ENCODE measurements around the gene DYSF. TPM values are rescaled to one million over a fixed set of nuclear protein-coding genes. Genes with fewer than 3 reads are reported as not detected.

DYSF gene
- polyA plus RNA-seq, 1 donor (not counting 4 experiments of a cell fraction or from before 2014, with no cell fraction given), result 8.2 TPM

GRCh38 chr2:71680925-71681324 lies 227.6 kb downstream of the DYSF start:
- no peaks in the 10 kb centered on the region for H3K4me1 ChIP-seq (ENCODE audit: control insufficient read depth, extremely low read depth, insufficient read depth, low read length)
- no peak overlapping the region for H3K9ac ChIP-seq (ENCODE audit: control insufficient read depth, extremely low read depth, insufficient read depth, low read length)
- no peak overlapping the region for H3K4me3 ChIP-seq (ENCODE audit: control insufficient read depth in 2 of 3, extremely low read depth in 1 of 3, insufficient read depth in 2 of 3, low read depth in 1 of 3, low read length in 3 of 3)
- TF ChIP-seq EZH2 (IDR thresholded peaks at IDR 0.05; ENCODE audit: low read length) (no peak), CTCF (optimal IDR thresholded peaks at IDR 0.05 in 1 of 3, IDR thresholded peaks at IDR 0.05 in 1 of 3, conservative IDR thresholded peaks at IDR 0.05 in 1 of 3; ENCODE audit: extremely low read depth in 1 of 3, insufficient read depth in 2 of 3, low read length in 3 of 3) (no peak)
- H3K9me1 ChIP-seq (ENCODE audit: control insufficient read depth, extremely low read depth, insufficient read depth, low read length), result no peaks in the 10 kb centered on the region
- DNase-seq (ENCODE audit: low read depth, low spot score) (no peak), FAIRE-seq (no peak)
- no peaks in the 10 kb centered on the region for H3K36me3 ChIP-seq (ENCODE audit: control insufficient read depth in 2 of 2, extremely low read depth in 1 of 2, insufficient read depth in 2 of 2, low read length in 2 of 2)
- no peak overlapping the region for H3K4me2 ChIP-seq (ENCODE audit: control insufficient read depth, extremely low read depth, insufficient read depth, low read depth, low read length)
- H3K27ac ChIP-seq (ENCODE audit: control insufficient read depth, insufficient read depth, low read length), result no peak overlapping the region
- H2AFZ ChIP-seq (ENCODE audit: control insufficient read depth, low read length), result no peak overlapping the region
- no peaks in the 10 kb centered on the region for H3K27me3 ChIP-seq (ENCODE audit: control insufficient read depth, extremely low read depth, insufficient read depth, low read length)
- dilution Hi-C loops (cut with MboI; ENCODE audit: extremely low pct_ligation_motif_present, low sequenced_read_pairs), result no loop called here
- no peaks in the 10 kb centered on the region for H3K9me3 ChIP-seq (ENCODE audit: control insufficient read depth, low read depth, low read length)
- H4K20me1 ChIP-seq (ENCODE audit: control insufficient read depth, extremely low read depth, insufficient read depth, low read length), result no peaks in the 10 kb centered on the region
- no peaks in the 10 kb centered on the region for H3K79me2 ChIP-seq (ENCODE audit: control insufficient read depth, insufficient read depth, low read length)

GRCh38 chr2:71681626-71682025 lies 228.3 kb downstream of the DYSF start:
- H3K9ac ChIP-seq (ENCODE audit: control insufficient read depth, extremely low read depth, insufficient read depth, low read length), result no peak overlapping the region
- TF ChIP-seq CTCF (optimal IDR thresholded peaks at IDR 0.05 in 1 of 3, IDR thresholded peaks at IDR 0.05 in 1 of 3, conservative IDR thresholded peaks at IDR 0.05 in 1 of 3; ENCODE audit: extremely low read depth in 1 of 3, insufficient read depth in 2 of 3, low read length in 3 of 3), result no peak
- TF ChIP-seq EZH2 (IDR thresholded peaks at IDR 0.05; ENCODE audit: low read length), result no peak
- dilution Hi-C loops (cut with MboI; ENCODE audit: extremely low pct_ligation_motif_present, low sequenced_read_pairs), result no loop called here
- H3K27me3 ChIP-seq (ENCODE audit: control insufficient read depth, extremely low read depth, insufficient read depth, low read length), result no peaks in the 10 kb centered on the region
- no peaks in the 10 kb centered on the region for H3K9me1 ChIP-seq (ENCODE audit: control insufficient read depth, extremely low read depth, insufficient read depth, low read length)
- H4K20me1 ChIP-seq (ENCODE audit: control insufficient read depth, extremely low read depth, insufficient read depth, low read length), result no peaks in the 10 kb centered on the region
- no peak overlapping the region for H3K4me2 ChIP-seq (ENCODE audit: control insufficient read depth, extremely low read depth, insufficient read depth, low read depth, low read length)
- H3K36me3 ChIP-seq (ENCODE audit: control insufficient read depth in 2 of 2, extremely low read depth in 1 of 2, insufficient read depth in 2 of 2, low read length in 2 of 2), result no peaks in the 10 kb centered on the region
- H3K4me3 ChIP-seq (ENCODE audit: control insufficient read depth in 2 of 3, extremely low read depth in 1 of 3, insufficient read depth in 2 of 3, low read depth in 1 of 3, low read length in 3 of 3), result no peak overlapping the region
- FAIRE-seq, result no peak
- DNase-seq (ENCODE audit: low read depth, low spot score), result no peak
- H3K27ac ChIP-seq (ENCODE audit: control insufficient read depth, insufficient read depth, low read length), result no peak overlapping the region
- H3K4me1 ChIP-seq (ENCODE audit: control insufficient read depth, extremely low read depth, insufficient read depth, low read length), result no peaks in the 10 kb centered on the region
- no peaks in the 10 kb centered on the region for H3K9me3 ChIP-seq (ENCODE audit: control insufficient read depth, low read depth, low read length)
- no peak overlapping the region for H2AFZ ChIP-seq (ENCODE audit: control insufficient read depth, low read length)
- H3K79me2 ChIP-seq (ENCODE audit: control insufficient read depth, insufficient read depth, low read length), result no peaks in the 10 kb centered on the region

All from keratinocyte (primary cell).